Stomach (tissue), 4 donors: ENCODE results near the gene TRIO.

ENCODE experiments used
- POLR2A ChIP-seq, 4 donors: fragments of 450-650 bp; IDR thresholded peaks; one replicate each; pipeline ENCODE4 v1.6.1; 2016; ENCODE audit warnings: antibody characterized with exemption in 4 of 4, control low read depth in 2 of 4, mild to moderate bottlenecking in 1 of 4, moderate library complexity in 1 of 4
- POLR2AphosphoS5 ChIP-seq, 3 donors: sonication (generic); formaldehyde crosslinking; IDR thresholded peaks; one replicate each; pipeline ENCODE4 v1.6.1; 2016; ENCODE audit warnings: antibody characterized with exemption in 3 of 3
- TF ChIP-seq, protein P1 (sequence below), 7 experiments: fragments of 450-650 bp in 4 of 7; fragments of 200-600 bp in 3 of 7; sonication (generic) in 3 of 7; IDR thresholded peaks; one replicate each; pipeline ENCODE4 v1.5.1; 2016 to 2019; ENCODE audit warnings: antibody characterized with exemption in 7 of 7, control low read depth in 2 of 7, mild to moderate bottlenecking in 1 of 7

DNA sequence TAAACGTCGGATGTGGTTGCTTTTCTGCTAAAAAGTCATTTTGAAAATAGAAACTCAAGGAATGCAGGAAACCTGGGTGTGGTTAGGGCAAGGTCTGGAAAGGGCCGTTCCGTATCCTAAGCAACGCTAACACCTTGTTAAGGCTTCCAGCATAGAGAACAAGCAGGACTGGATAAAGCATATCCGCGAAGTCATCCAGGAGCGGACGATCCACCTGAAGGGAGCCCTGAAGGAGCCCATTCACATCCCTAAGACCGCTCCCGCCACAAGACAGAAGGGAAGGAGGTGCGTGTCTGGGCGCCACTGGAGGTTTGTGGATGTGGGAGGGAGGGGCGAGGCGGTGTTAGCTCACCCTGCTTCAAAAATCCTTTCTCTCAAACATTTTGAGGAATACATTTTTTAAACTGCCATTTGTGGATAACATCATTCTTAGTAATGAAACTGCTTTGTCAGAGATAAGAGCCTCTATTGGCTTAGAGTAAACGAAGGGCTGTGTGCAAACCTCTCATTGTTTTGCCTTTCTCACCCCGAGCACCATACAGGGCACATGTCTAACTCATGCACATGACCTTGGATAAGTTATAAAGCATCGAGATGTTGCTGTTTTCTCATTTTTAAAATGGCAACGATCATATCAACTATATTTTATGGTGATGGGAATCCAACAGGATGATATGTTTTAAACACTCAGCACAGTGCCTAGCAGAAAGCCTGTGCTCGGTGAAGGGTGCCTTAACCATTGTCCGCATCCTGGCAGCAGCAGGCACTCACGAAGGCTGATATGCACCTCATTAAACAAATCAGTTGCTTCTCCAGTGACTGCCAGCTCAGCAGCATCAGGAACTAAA, 262.8 kb downstream of the TRIO start:
- TF ChIP-seq, protein P1, sequence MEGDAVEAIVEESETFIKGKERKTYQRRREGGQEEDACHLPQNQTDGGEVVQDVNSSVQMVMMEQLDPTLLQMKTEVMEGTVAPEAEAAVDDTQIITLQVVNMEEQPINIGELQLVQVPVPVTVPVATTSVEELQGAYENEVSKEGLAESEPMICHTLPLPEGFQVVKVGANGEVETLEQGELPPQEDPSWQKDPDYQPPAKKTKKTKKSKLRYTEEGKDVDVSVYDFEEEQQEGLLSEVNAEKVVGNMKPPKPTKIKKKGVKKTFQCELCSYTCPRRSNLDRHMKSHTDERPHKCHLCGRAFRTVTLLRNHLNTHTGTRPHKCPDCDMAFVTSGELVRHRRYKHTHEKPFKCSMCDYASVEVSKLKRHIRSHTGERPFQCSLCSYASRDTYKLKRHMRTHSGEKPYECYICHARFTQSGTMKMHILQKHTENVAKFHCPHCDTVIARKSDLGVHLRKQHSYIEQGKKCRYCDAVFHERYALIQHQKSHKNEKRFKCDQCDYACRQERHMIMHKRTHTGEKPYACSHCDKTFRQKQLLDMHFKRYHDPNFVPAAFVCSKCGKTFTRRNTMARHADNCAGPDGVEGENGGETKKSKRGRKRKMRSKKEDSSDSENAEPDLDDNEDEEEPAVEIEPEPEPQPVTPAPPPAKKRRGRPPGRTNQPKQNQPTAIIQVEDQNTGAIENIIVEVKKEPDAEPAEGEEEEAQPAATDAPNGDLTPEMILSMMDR (IDR thresholded peaks at IDR 0.05): no peak
- TF ChIP-seq POLR2A (IDR thresholded peaks at IDR 0.05) (no peak), POLR2AphosphoS5 (IDR thresholded peaks at IDR 0.05) (no peak)
